Cardiac muscle cell (in vitro differentiated cells and primary cell): ENCODE results near the gene VTI1B. TPM values are rescaled to one million over a fixed set of nuclear protein-coding genes. Genes with fewer than 3 reads are reported as not detected.
"Not testable (repeated sequence)": the region's sequence is repeated elsewhere in the genome, so short reads cannot be mapped to it uniquely, and the experiment has no call there.

Experiments used
- DNase-seq, 2 donors: peaks; one replicate each; pipeline versions ENCODE4 v3.0.0 to v3.0.0-alpha.2; 2010 to 2017; ENCODE audit warnings: low read depth in 1 of 2, low spot score in 1 of 2
- H3K27ac ChIP-seq: fragments of 200-600 bp; sonication (generic); 2 replicates; pipeline ENCODE4 v1.5.1; 2016
- H3K27me3 ChIP-seq: fragments of 200-600 bp; sonication (generic); 2 replicates; pipeline ENCODE4 v1.6.0; 2016; ENCODE audit warnings: control low read depth
- H3K36me3 ChIP-seq: fragments of 200-600 bp; sonication (generic); 2 replicates; pipeline ENCODE4 v1.5.1; 2016; ENCODE audit warnings: control low read depth
- H3K4me1 ChIP-seq: fragments of 200-600 bp; sonication (generic); 2 replicates; pipeline ENCODE4 v1.8.1; 2017; ENCODE audit warnings: low read depth, mild to moderate bottlenecking, mixed run types
- H3K4me3 ChIP-seq: fragments of 200-600 bp; sonication (generic); 2 replicates; pipeline ENCODE4 v1.5.1; 2016; ENCODE audit warnings: mild to moderate bottlenecking
- H3K9me3 ChIP-seq: fragments of 200-600 bp; sonication (generic); 2 replicates; pipeline ENCODE4 v1.5.1; 2017; ENCODE audit warnings: low read depth, mild to moderate bottlenecking, control low read depth
- polyA plus RNA-seq: library from polyadenylated mRNA; unstranded; fragments of >200 nt; fragmentation: Nextera tagmentation; extraction: Ambion mirVana; gene quantifications from 2 replicates; pipeline ENCODE4 v1.2.1, GENCODE V29; 2016
- total RNA-seq: library from RNA; depleted of rRNA; stranded (reverse); fragments of >200 nt; gene quantifications from 2 replicates; pipeline ENCODE4 v1.2.3, GENCODE V29; 2016
- TF ChIP-seq, protein P1 (sequence below): IDR thresholded peaks from 2 replicates; pipeline ENCODE4 v1.5.1; 2012; ENCODE audit warnings: low read depth, mild to moderate bottlenecking, low read length

Gene VTI1B
- total and polyA plus RNA-seq, 2 experiments from 2014 or later, result 77.8 to 136 TPM

- Histone ChIP-seq H3K4me1 (peaks cover 8% of the 10 kb centered on the region), H3K9me3 (no peaks in the 10 kb centered on the region), H3K27me3 (no peaks in the 10 kb centered on the region), H3K36me3 (no peaks in the 10 kb centered on the region), H3K27ac (no peak overlapping the region), H3K4me3 (no peak overlapping the region)
- TF ChIP-seq, protein P1, sequence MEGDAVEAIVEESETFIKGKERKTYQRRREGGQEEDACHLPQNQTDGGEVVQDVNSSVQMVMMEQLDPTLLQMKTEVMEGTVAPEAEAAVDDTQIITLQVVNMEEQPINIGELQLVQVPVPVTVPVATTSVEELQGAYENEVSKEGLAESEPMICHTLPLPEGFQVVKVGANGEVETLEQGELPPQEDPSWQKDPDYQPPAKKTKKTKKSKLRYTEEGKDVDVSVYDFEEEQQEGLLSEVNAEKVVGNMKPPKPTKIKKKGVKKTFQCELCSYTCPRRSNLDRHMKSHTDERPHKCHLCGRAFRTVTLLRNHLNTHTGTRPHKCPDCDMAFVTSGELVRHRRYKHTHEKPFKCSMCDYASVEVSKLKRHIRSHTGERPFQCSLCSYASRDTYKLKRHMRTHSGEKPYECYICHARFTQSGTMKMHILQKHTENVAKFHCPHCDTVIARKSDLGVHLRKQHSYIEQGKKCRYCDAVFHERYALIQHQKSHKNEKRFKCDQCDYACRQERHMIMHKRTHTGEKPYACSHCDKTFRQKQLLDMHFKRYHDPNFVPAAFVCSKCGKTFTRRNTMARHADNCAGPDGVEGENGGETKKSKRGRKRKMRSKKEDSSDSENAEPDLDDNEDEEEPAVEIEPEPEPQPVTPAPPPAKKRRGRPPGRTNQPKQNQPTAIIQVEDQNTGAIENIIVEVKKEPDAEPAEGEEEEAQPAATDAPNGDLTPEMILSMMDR, result no peak
- no peak for DNase-seq
Observed at GRCh38 chr14:67627519-67627918, 46.9 kb downstream of the VTI1B start.

DNA sequence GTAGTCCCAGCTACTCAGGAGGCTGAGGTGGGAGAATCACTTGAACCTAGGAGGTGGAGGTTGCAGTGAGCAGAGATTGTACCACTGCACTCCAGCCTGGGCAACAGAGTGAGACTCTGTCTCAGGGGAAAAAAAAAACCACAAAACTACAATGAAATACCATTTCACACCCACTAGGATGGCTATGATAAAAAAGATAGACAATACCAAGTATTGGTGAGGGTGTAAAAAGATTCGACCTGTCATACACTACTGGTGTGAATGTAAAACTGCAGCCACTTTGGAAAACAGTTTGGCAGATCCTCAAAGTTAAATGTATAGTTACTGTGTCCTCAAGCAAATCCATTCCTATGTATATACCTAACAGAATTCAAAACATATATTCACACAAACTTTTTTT lies 48.3 kb downstream of the VTI1B start:
- not testable (repeated sequence) for H3K27me3 ChIP-seq, DNase-seq, H3K36me3 ChIP-seq, H3K9me3 ChIP-seq, H3K4me3 ChIP-seq, H3K27ac ChIP-seq
- peaks cover 12% of the 10 kb centered on the region for H3K4me1 ChIP-seq

GRCh38 chr14:67623114-67623513 lies 51.3 kb downstream of the VTI1B start:
- Histone ChIP-seq H3K27ac (peak overlapping the region; percentile 76), H3K36me3 (no peaks in the 10 kb centered on the region), H3K9me3 (no peaks in the 10 kb centered on the region), H3K27me3 (no peaks in the 10 kb centered on the region), H3K4me1 (peaks cover 12% of the 10 kb centered on the region), H3K4me3 (no peak overlapping the region)
- peak in 1 of 2 donors; percentile 56 for DNase-seq
- TF ChIP-seq, protein P1, result no peak

DNA sequence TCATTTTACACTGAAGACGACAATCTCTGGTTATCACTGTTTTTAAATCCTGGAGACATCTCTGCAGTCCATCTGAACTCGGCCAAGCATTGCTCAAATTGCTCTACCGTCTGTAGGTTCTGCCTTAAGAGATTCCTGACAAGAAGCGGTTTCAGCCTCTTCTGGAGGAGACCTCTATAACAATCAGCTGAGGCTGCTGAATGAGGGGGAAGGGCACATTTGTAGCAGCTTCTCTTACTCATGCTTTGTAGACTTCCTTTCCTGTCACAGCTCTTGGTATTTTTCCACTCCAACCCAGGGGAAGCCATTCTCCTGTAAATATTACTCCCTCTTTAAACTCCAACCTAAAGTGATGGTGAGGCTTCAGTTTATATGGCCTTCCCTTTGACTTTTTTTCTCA lies 51.8 kb downstream of the VTI1B start:
- H3K27me3 ChIP-seq, result no peaks in the 10 kb centered on the region
- H3K4me1 ChIP-seq, result peaks cover 12% of the 10 kb centered on the region
- TF ChIP-seq, protein P1, result no peak
- DNase-seq, result peak; percentile 86 to 92
- peak overlapping the region; percentile 76 for H3K27ac ChIP-seq
- H3K36me3 ChIP-seq, result no peaks in the 10 kb centered on the region
- H3K4me3 ChIP-seq, result no peak overlapping the region
- no peaks in the 10 kb centered on the region for H3K9me3 ChIP-seq

GRCh38 chr14:67620217-67620785 lies 54.1 kb downstream of the VTI1B start:
- H3K4me3 ChIP-seq, result peak overlapping the region; percentile 60
- DNase-seq, result peak in 1 of 2 donors; percentile 63
- no peak overlapping the region for H3K27ac ChIP-seq
- peaks cover 12% of the 10 kb centered on the region for H3K4me1 ChIP-seq
- no peaks in the 10 kb centered on the region for H3K9me3 ChIP-seq
- H3K27me3 ChIP-seq, result no peaks in the 10 kb centered on the region
- H3K36me3 ChIP-seq, result no peaks in the 10 kb centered on the region
- TF ChIP-seq, protein P1, result no peak

DNA sequence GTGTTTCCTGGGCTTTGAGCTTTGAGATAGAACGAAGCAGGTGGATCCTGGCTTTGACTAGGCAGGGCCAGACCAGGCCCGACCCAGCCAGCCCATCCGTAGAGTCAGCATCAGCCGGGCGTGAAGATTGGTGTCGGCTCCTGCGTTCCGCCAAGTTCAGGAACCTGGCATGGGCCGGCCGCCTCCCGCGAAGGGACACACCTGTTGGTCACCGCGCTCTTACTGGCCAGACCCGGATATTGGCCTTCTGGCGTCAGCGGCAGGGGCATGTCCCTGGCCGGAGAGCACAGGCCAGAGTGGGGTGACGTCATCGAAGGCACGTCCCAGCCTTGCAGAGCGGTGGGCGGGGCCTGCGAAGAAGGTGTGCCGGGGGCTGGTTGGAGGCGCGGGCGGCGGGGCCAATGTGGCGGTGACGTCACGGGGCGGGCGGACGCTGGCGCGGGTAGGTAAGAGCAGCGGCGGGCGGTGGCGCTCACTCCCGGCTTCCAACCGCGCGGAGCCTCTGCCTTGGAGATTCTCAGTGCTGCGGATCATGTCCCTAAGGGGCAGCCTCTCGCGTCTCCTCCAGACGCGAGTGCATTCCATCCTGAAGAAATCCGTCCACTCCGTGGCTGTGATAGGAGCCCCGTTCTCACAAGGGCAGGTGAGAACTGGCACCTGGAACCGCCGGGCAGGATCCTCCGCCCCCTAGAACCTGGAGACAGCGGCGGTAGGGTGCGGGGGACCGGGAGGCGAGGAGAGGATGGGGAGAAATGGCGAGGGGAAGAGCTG lies 54.8 kb downstream of the VTI1B start, which contains the start of gene ARG2:
TSS of gene ARG2 (plus strand) at position 475 of the 771 bp plus-strand sequence. CDS start at position 533, 58 bp downstream.
- Histone ChIP-seq H3K4me1 (peaks cover 12% of the 10 kb centered on the region), H3K27me3 (no peaks in the 10 kb centered on the region), H3K9me3 (no peaks in the 10 kb centered on the region), H3K4me3 (peak within 1 kb of the TSS; percentile 60), H3K27ac (peak within 1 kb of the TSS; percentile 32), H3K36me3 (no peaks in the 10 kb centered on the region)
- DNase-seq, result peak; percentile 95 to 98
- TF ChIP-seq, protein P1, result peak; percentile 10
